Effector CD4-positive, alpha-beta T cell (primary cell): Measurements from ENCODE around the gene ADAMTS20.
"Not testable (repeated sequence)": the region's sequence is repeated elsewhere in the genome, so short reads cannot be mapped to it uniquely, and the experiment has no call there.

ENCODE experiments used
- DNase-seq: peaks from one replicate; pipeline ENCODE4 v3.0.0-alpha.2; 2020

The ADAMTS20 gene

GRCh38 chr12:43462741-43463140 lies 89.3 kb downstream of the ADAMTS20 start:
- no peak for DNase-seq

GRCh38 chr12:43462080-43462479 lies 89.9 kb downstream of the ADAMTS20 start:
- no peak for DNase-seq

- no peak for DNase-seq
Measured at GRCh38 chr12:43459285-43459684, 92.7 kb downstream of the ADAMTS20 start.

GRCh38 chr12:43453761-43454160 lies 98.2 kb downstream of the ADAMTS20 start:
- no peak for DNase-seq

GRCh38 chr12:43444940-43445564 lies 107.0 kb downstream of the ADAMTS20 start:
- peak; percentile 40 for DNase-seq

GRCh38 chr12:43436597-43436996 lies 115.4 kb downstream of the ADAMTS20 start:
- DNase-seq, result no peak

GRCh38 chr12:43434614-43435013 lies 117.4 kb downstream of the ADAMTS20 start:
- DNase-seq, result no peak

GRCh38 chr12:43428088-43428600 lies 123.9 kb downstream of the ADAMTS20 start:
- DNase-seq, result no peak

- no peak for DNase-seq
Measured at GRCh38 chr12:43425361-43425760, 126.6 kb downstream of the ADAMTS20 start.

GRCh38 chr12:43416981-43417380 lies 135.0 kb downstream of the ADAMTS20 start:
- no peak for DNase-seq

GRCh38 chr12:43407816-43408645 lies 144.0 kb downstream of the ADAMTS20 start:
- DNase-seq, result no peak

GRCh38 chr12:43406801-43407200 lies 145.2 kb downstream of the ADAMTS20 start:
- no peak for DNase-seq

GRCh38 chr12:43402436-43402835 lies 149.6 kb downstream of the ADAMTS20 start:
- DNase-seq, result no peak

GRCh38 chr12:43401096-43401495 lies 150.9 kb downstream of the ADAMTS20 start:
- no peak for DNase-seq

GRCh38 chr12:43396671-43397070 lies 155.3 kb downstream of the ADAMTS20 start:
- DNase-seq, result no peak

GRCh38 chr12:43392116-43392515 lies 159.9 kb downstream of the ADAMTS20 start:
- no peak for DNase-seq

GRCh38 chr12:43381879-43382278 lies 170.1 kb downstream of the ADAMTS20 start:
- no peak for DNase-seq

GRCh38 chr12:43378448-43378847 lies 173.6 kb downstream of the ADAMTS20 start:
- no peak for DNase-seq

- DNase-seq, result no peak
Measured at GRCh38 chr12:43370263-43370662, 181.7 kb downstream of the ADAMTS20 start.

- no peak for DNase-seq
Measured at GRCh38 chr12:43362910-43363694, 188.9 kb downstream of the ADAMTS20 start.

- DNase-seq, result no peak
Measured at GRCh38 chr12:43361031-43361710, 190.8 kb downstream of the ADAMTS20 start.

GRCh38 chr12:43360001-43360400 lies 192.0 kb downstream of the ADAMTS20 start:
- not testable (repeated sequence) for DNase-seq

GRCh38 chr12:43357141-43357540 lies 194.9 kb downstream of the ADAMTS20 start:
- DNase-seq, result no peak
